Measurements from ENCODE around the gene HDAC4.
"Not testable (repeated sequence)": the region's sequence is repeated elsewhere in the genome, so short reads cannot be mapped to it uniquely, and the experiment has no call there.

The HDAC4 gene

DNA sequence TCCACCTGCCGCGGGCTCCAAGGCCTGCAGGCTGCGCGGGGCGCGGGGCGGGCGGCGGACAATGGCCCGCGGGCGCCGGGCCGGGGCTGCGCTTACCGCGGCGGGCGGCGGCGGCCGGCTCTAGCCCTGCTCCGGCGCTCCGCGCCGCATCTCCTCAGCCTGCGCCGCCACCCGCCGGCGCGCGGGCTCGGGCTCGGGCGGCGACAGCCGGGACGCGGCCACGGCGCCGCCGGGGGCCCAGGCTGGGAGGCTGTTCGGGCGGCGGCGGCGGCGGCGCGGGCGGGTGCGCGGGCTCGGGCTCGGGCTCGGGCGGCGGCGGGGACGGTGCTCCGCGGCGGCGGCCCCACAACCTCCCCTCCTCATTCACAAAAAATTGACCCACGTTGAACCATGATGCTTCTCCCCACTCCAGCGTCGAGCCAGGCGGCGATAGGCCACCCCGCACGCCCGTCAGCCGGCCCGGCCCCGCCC, at the start of gene HDAC4:
Gene HDAC4, minus strand, starts transcription at position 425 of the 471 bp plus-strand sequence. CDS start 48,321 bp downstream, outside the sequence.
- no peak for FAIRE-seq

DNA sequence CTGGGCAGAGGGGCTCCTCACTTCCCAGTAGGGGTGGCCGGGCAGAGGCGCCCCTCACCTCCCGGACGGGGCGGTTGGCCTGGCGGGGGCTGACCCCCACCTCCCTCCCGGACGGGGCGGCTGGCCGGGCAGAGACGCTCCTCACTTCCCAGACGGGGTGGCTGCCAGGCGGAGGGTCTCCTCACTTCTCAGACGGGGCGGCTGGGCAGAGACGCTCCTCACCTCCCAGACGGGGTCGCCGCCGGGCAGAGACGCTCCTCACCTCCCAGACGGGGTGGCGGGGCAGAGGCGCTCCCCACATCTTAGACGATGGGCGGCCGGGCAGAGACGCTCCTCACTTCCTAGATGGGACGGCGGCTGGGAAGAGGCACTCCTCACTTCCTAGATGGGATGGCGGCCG, 48.6 kb upstream of the HDAC4 start:
- FAIRE-seq, result not testable (repeated sequence)

DNA sequence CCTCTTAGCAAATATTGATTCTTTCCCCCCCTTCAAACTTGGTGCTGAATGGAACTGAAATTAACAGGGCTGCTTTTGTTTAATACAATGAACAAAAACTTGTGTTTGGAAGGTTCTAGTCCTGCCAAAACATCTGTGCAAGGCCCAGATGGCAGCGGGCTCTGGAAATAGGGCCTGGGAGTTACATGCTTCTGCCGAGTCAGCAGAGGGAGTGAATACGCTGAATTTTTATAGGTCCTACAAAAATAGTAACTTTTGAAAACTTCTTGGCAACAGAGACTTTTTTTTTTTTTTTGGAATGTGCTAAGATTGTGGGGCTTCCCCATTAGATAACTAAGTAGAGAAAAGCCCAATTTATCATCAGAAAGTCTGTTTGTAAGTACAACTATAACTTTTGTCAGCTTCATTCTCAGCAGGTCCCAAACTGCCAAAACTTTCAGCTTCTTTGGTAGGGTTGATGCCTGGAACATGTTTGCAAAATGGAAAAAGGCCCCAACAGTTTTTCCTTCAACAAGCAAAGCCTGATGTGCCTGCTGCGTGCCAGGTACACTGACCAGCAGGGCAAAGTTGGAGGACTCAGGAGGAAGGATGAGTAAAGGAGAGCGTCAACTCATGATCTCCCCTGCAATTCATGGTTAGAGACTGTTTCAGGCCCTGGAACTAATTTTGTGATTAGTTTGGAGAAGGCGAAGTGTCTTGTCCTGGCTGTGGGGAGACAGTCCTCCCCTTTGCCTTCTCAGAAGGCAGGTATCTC, 45.1 kb upstream of the HDAC4 start:
- FAIRE-seq, result no peak

DNA sequence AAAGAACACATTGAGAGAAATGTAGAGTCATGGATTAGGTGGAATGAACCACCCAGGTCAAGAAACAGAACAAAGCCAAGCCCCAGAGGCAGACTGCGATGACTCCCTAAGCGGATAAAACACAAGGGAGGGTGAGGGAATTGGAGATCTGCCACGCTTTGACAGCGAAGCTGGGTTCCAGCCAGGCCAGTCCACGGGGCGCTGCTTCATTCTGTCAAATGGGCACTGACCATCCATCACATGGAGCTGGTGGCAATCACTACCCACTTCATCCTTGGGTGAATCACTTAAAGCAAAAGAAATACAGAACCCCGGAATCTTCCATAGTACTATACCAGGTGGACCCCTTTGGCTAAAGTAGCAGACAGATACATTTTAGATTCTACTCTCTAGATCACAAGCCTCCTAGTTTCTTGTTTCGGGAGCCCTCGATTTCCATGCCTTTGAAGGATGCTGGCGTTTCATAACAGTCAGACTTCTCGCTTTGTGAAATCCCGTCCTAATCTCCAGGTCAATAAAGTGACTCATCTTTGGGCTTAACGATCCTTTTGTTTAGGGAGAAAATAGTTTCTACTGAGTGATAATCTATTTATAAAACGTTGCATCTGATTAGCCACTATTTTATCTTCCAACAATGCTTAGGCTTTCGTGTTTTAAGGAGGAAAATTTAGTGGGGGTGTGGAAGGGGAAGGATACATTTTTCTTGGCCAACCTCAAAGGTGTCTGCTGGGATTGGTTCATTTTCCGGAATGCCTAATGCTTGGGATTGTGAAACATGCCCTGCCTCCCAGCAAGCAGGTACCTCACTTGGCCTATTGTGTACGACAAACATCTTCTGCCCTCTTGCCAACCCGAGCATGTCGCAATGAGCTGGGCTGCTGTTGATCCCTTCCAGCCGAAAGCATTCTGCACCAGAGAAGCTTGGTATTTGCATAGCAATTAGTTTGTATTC, 44.1 kb upstream of the HDAC4 start:
- FAIRE-seq, result no peak

DNA sequence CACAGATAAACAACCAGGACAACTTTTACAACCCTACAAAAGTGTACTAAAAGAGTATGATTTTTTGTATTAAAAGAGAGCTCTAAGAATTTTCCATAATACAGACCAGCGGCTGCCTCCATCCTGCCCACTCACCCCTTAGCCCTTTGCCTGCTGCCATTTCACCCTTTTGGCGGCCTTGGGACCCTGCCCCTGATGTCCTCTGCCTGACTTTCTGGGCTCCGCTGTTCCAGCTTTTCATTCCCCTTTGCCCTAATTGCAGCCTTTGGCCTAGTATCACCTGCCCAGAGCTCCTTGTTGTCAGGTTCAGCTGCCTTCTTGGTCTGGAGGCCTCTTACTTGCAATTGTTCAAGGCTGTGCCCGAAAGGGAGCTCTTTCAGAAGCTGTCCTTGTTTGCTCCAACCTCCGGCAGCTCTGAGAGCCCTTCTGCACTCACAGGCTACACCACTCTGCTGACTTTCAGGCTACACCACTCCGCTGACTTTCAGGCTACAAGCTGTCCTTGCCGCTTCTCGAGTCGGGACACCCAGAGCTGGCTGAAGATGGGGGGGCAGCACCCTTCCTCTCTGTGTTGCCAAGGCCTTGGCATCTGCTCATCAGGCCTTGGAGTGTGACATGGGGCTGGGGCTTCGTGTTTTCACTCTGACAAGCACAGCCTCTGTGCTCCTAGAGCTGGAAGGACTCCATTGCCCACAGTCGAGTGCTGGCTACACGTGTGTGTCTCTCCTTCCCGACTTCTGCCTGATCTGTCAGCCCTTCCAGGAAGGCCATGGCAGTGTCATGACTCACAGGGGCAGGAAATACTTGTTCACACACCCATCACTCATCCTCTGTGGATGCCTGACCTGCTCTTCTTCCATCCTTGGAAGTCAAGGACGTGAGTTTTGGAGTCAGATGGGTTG, 43.1 kb upstream of the HDAC4 start:
- no peak for FAIRE-seq

DNA sequence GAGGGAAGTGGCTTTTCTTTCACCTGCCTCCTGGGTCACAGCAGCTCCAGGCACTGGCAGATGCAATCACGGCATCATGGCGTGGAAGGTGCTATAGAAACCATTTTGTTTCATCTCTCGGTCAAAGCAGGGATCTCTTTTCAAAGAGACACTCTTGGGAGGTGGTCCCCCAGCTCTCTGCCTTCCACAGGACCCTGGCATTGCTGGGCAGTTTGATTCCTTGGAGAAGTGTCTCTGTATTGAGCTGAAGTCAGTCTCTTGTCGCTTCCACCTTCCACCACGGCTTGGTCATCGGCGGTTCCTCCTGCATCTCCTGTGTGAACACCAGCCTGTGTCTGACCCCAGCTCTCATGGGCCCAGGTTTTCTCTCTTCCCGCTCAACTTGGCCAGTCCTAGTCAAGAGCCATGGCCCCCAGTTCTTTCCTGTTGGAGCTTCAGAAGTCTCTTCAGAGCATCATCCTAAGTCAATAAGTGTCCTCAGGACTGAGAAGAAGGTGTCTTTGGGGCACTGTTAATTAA, 42.3 kb upstream of the HDAC4 start:
- FAIRE-seq, result no peak

DNA sequence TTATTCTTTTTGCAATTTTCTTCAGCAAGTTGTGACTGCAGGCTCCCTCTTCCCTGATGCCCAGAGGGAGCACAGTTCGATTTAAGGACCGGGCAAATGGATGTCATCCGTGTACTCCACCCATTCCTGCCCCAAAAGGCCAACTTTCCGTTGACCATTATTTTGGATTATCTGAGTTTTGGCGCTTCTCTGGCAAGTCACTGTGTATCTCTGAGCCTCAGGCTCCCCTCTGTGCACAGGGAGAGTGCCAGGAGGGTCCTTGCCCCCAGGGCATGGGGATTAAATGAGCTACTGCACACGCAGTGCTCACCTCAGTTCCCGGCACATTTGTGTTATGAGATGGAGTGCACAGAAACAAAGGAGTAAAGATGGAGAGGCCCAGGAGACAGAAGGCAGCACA, 41.4 kb upstream of the HDAC4 start:
- no peak for FAIRE-seq

DNA sequence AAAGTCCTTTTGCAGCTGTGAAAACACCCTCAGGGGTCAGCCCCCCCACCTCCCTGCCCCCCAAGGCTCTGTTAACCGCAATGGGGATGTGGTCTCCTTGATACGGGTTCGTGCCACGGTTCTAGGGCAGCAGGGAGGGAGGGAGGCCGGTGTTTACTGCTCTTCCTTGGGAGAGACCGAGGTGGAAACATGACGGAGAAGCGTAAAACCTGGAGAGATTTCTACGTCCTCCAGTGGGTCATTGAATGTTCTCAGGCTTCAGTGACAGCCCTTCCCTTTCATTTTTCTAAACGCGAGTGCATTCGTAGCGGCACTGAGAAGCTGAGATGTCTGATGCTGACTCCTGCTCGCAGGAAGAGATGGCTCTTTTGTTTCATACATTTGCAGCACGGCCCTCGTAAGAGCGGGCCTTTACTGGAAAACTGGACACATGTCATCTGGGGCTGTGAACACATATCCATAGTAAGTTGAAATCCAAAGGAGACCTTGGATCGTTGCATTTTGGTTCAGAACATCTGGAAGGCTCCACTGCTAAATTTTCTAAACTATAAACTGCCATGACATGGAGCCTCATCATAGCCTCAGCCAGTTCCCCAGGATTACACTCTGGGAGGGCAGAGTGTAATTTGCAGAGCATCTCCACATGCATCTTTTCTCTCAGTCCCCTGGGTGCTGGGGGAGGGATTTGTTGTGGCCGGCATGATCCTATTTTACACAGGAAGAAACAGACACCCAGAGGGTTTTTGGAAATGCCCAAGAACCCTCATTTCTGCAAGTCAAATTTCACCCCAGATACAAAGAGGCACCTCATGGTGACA, 40.6 kb upstream of the HDAC4 start:
- FAIRE-seq, result no peak

DNA sequence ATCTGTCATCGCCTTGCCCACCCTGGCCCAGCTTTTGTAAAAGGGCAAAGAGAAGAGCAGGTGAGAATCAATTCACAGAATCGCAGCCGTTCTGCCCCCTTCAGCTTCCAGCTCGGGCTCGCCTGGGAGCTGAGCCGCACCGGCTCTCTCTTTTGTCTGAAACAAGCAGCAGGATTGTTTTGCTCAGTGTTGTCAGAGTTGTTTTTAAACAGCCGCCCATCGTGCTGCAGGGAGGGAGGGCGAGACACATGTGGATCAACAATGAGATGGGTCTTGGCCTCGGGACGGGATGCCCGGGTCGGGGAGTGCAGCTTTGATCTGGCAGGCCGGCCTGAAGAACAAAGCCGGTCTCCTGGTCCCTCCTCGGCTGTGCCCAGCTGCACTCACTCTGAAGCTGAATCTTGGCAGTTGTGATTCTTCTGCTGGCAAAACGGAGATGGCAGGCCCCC, 39.7 kb upstream of the HDAC4 start:
- FAIRE-seq, result no peak

DNA sequence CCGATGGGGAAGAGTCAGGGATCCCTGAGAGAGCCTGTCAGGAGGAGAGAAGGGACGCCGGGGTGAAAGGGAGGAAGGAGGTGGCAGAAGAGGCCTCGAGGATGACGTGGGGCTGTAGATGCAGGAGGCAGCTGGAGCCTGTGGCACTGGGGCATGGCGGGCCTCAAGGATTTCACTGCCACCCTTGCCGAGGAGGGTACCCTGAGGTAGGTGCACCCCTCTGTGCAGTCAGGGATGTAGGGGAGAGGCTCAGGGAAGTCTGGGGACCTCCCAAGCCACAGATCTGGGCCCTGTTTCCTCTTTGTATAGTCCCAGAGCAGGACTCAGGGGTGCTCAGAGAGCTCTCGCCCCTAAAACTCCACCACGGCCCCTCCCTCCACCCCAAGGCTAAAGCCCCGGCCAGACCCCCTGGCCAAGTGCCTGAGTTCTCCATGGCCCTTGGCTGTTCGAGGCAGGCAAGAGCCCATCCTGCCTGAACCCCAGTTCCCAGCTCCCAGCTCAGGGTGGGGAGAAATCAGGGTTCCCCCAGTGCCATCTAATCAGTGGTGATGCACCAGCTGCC, 39.0 kb upstream of the HDAC4 start:
- no peak for FAIRE-seq

DNA sequence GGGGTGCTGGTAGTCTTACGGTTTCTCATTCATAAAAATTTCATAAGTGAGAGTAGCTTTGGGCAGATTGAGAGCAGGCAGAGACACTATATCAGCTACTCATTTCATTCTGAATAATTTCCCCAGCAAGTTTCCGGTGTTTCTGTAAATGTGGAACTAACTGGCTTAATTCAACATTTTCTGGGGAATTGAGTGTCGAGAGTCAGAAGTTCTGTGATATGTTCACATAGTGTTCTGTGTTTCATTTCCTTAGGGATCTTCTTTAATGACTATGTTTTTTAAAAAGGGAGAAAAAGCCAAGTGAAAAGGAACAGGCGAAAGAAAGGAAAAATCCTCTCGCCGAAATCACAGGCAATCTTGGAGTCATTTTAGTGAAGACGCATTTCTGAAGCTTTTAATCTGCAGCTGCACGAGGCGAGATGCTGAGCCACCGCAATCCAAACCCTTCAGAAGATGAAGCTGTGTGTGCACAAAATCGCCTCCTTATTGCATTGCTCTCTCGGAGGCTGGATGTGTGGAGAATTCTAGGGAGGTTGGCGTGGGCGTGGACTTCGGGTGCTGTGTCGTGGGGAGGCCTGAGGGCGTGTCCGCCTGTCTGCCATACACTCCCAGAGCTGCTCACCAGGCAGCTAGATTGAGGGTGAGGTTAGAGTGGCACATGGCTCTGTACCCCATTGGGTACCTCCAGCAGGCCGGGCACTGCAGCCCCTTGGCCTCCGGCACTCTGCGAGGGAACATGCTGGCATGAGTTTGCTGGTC, 38.4 kb upstream of the HDAC4 start:
- no peak for FAIRE-seq

DNA sequence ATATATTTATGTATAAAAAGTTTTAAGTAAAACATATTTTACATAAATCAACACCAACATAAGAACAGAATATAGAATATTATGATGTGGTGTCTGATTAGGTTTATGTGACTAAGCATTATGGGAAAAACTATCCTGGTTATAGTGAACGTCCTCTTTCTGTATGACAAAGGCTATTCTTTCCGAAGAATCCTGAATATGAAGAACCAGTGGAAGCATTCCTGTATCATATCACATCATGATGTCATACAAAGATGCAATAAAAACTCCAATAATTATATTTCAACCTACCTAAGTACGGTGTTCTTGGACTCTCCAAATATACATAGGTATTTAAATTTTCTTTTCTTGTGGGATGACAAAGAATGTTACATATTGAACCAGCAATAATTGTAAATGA, 37.5 kb upstream of the HDAC4 start:
- FAIRE-seq, result no peak

DNA sequence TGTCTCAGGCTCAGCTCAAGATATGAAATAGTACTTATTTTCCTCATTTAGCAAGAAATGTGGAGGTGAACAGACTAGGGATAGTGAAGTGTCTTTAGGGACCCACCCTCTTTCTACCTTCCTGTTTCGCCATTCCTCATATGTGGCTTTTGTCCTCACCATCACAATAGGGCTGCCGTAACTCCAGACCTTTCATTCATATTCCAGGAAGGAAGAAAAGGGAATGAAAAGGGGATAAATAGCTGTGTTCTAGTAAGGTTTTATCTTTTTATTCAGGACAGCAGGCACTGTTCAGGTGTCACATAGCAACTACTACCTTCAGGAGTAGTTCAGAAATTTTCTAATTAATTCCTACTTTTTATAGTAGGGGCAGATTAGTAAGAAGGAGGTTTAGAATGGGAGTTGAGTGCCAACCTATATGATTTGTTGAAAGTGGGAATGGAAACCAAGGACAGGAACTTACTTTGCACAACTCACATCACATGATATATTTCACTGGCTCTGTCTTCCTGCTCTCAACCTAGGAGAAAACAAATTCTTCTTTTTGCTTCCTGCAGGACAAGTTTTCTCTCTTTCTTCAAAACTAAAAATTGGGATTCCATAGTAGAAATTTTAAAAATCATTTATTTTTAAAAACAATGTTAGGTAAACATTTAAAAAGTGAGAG, 36.0 kb upstream of the HDAC4 start:
- FAIRE-seq, result no peak

DNA sequence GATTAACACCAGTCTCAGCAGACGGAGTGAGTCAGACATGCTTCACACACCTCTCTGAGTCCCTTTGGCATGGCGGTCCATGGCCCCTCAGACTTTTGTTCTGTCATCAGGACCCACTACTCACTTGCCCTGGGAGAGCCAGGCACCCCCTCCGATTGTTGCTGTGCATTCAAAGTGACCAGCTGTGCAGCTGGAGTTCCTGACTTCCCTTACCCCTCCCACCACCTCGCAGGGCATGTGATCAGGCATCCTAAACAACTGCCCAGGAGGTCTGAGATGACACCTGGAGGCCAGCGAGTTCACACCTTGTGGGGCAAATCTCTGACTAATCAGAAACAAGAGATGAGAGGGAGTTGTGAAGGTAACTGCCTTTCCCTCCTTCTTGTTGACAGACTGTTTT, 35.3 kb upstream of the HDAC4 start:
- no peak for FAIRE-seq

DNA sequence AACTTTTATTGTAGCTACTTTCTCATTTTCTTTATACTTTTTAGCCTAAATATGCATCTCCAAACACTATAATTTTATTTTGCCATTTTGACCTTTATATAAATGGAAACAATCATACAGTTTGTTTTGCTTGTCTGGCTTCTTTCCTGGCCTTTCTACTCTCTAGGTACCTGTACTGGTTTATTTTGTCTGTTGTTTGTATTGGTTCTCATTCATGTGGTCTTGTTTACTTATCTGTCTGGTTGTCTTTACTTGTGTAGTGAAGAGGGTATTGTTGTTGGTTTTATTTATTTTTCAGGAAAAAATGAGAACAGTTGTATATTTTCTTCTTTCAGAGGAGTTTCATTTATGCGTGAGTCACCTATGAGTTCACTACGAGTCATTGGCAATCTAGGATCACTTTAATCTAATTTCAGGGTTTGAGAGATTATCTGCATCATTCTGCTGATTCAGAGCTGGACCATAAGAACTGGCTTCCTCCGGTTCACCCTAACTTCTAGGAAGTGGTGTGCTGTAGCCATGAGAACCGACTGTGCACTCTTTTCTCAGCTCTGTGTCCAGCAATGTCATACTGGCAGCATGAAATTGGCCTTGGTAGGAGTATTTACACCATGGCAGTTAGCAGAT, 33.1 kb upstream of the HDAC4 start:
- no peak for FAIRE-seq

DNA sequence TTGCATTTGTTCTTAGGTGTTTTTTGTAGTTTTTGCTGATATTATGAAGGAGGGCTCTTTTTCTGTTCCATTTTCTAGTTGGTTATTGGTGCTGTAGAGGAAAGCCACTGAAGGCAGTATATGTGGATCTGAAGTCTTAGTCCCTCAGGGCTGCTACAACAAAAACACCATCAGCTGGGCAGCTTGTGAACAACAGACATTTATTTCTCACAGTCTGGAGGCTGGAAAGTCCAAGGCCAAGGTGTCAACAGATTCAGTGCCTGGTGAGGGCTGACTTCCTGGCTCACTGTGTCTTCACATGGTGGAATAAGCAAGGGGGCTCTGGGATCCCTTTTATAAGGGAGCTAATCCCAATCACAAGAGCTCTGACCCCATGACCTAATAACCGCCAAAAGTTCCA, 31.4 kb upstream of the HDAC4 start:
- FAIRE-seq, result no peak

DNA sequence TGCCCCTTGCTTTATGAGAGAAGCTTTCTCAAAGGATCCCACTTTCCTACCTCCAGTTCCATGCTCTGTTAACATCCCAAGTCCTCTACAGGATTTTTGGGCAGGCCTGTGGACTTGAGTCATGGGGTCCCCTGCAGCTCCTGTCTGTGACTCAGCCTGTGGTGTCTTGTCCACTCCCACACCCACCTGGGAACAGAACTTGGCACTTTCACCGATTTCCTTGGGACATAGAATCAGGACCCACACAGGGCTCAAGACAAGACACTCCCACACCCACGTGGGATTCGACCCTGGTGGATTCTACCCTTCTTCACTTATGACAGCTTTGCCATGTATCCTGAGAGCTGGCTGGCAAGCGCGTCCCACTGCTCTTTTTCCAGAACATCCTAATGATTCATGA, 30.7 kb upstream of the HDAC4 start:
- FAIRE-seq, result no peak

DNA sequence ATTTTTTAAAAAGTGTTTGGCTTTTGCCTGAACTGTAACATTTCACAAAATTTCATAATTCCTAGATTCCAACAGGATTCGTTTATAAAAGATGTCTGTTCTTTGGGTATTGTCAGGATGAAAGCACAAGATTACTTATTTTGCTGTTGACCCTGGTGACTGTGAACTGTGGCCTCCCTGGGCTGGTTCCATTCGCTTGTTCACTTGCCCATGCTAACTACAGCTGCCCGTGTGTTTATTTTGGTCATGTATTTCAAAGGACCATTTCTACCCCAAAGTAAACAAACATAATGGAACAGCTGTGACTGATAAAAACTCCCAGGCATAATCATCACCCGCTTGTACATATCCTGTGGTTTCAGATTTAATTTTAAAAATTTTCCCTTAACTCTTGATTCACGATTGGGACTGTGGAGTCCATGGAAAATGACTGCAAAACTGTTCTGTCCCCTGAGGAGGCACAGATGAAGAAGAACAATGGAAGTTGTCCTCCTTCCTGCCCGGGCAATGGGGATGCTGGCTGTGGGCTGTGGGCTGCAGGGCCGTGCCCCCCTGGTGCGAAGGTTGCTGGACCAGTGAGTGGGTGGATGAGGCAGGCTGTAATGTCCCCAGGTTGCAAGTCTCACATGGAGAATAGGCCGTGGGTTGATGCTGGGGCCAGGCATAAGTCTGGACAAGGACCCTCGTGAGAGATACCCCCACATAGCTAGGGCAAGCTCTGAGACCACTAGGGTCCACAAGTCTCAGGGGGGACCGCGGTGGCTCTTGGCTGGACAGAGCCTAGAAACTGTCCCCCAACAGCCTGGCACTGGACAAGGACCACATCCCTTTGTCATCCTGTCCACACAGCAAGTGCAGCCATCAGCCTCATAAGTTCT, 28.9 kb upstream of the HDAC4 start:
- FAIRE-seq, result no peak

Data from TTC549 (cell line).